VCaP (cell line): Measurements from ENCODE around the gene ROGDI.

Experiments
- H3K27ac ChIP-seq: fragments of 450-650 bp; 2 replicates; pipeline ENCODE4 v1.5.1; 2017
- TF ChIP-seq, protein P1 (sequence below): fragments of 450-650 bp; conservative IDR thresholded peaks from 2 replicates; pipeline ENCODE4 v1.5.1; 2017; ENCODE audit warnings: mild to moderate bottlenecking, moderate library complexity

ROGDI gene

GRCh38 chr16:4769306-4769638 lies 33.2 kb downstream of the ROGDI start:
- H3K27ac ChIP-seq, result peak overlapping the region; percentile 78

DNA sequence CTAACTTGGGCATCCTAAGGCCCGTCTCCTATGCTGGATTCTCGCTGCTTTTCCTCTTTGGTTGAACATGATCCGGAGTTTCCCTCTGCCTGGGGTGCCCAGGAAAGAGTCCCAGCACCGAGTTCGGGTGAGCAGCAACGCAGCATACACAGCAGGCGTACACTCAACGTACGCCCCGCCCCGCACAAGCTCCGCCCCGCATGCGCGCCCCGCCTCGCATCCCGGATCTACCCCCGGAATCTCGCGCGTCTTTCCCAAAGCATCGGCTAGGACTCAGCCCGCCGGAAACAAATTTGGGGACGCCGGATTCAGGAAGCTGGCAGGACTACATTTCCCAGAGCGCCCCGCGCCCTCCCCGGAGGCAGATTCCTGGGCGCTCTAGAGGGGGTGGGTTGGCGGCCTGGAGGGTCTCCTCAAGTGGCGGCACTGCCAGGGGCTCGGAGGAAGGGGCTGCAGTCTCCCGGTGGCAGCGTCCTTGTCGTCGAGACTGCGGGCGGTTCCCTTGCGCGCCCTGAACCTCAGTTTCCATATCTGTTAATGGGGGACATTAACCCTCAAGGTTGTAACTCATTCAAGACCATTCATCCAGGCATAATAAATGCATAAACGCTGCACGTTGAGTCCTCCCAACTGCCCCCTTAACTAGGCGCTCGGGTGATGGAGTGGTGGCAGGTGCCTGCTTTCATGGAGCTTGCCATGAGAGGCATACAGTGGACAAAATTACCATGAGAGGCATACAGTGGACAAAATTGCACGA lies 33.7 kb downstream of the ROGDI start:
- TF ChIP-seq, protein P1, sequence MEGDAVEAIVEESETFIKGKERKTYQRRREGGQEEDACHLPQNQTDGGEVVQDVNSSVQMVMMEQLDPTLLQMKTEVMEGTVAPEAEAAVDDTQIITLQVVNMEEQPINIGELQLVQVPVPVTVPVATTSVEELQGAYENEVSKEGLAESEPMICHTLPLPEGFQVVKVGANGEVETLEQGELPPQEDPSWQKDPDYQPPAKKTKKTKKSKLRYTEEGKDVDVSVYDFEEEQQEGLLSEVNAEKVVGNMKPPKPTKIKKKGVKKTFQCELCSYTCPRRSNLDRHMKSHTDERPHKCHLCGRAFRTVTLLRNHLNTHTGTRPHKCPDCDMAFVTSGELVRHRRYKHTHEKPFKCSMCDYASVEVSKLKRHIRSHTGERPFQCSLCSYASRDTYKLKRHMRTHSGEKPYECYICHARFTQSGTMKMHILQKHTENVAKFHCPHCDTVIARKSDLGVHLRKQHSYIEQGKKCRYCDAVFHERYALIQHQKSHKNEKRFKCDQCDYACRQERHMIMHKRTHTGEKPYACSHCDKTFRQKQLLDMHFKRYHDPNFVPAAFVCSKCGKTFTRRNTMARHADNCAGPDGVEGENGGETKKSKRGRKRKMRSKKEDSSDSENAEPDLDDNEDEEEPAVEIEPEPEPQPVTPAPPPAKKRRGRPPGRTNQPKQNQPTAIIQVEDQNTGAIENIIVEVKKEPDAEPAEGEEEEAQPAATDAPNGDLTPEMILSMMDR, result no peak
- H3K27ac ChIP-seq, result peak overlapping the region; percentile 78

More at GRCh38 chr16:4769306-4769638, 33.2 kb downstream of the ROGDI start:
- TF ChIP-seq, protein P1, result no peak

DNA sequence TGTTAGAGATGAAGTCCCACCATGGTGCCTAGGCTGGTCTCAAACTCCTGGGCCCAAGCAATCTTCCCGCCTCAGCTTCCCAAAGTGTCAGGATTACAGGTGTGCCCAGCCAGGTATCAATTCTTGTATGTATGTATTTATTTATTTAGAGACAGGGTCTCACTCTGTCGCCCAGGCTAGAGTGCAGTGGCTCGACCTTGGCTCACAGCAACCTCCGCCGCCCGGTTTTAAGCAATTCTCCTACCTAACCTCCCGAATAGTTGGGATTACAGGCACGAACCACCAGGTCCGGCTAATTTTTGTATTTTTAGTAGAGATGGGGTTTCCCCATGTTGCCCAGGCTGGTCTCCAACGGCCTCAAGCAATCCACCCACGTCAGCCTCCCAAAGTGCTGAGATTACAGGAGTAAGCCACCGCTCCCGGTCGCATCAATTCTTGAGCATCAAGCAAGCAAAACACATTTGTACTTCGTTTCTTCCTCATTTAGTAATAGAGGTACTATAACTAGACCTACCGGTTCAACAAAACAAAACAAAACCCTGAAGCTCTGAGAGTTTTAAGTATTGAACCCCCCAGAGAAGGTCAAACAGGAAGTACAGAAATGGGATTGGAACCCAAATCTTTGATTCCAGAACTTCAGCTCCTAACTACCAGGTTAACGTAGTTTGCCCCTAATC lies 34.4 kb downstream of the ROGDI start:
- TF ChIP-seq, protein P1, result no peak
- H3K27ac ChIP-seq, result peak overlapping the region; percentile 78

DNA sequence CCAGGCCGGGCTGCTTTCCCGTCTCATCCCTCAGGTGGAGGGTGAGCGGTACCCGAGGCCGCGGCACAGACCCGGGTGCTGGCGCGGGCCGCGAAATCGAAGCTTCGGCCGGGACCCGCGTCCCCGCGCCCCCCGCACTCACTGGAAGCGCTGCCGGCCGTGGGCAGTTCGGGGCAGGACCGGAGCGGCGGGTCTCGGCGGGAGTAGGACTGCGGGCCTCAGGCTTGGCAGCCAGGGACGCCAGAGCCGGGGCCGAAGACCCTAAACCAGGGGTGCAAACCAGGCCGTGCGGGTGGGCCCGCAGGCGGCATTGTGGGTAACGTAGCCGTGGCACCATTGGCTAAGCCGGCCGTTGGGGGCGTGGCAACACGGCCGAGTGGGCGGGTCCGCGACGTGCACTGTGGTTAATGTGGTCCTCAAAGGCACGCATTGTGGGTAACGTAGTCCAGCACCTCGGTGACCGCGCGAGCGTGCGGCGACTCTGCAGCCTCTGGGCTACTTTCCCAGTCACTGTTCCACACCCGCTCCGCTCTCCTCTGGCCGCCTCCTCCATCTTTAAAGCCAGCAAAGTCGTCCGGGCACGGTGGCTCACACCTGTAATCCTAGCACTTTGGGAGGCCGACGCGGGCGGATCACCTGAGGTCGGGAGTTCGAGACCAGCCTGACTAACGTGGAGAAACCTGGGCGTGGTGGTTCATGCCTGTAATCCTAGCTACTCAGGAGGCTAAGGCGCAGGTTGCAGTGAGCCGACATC lies 35.4 kb downstream of the ROGDI start, which contains the start of gene ZNF500:
ZNF500 (minus strand) TSS at position 288 of the 754 bp plus-strand sequence. CDS start 1,184 bp downstream, outside the sequence.
- peak within 1 kb of the TSS; percentile 78 for H3K27ac ChIP-seq
- TF ChIP-seq, protein P1, result no peak

DNA sequence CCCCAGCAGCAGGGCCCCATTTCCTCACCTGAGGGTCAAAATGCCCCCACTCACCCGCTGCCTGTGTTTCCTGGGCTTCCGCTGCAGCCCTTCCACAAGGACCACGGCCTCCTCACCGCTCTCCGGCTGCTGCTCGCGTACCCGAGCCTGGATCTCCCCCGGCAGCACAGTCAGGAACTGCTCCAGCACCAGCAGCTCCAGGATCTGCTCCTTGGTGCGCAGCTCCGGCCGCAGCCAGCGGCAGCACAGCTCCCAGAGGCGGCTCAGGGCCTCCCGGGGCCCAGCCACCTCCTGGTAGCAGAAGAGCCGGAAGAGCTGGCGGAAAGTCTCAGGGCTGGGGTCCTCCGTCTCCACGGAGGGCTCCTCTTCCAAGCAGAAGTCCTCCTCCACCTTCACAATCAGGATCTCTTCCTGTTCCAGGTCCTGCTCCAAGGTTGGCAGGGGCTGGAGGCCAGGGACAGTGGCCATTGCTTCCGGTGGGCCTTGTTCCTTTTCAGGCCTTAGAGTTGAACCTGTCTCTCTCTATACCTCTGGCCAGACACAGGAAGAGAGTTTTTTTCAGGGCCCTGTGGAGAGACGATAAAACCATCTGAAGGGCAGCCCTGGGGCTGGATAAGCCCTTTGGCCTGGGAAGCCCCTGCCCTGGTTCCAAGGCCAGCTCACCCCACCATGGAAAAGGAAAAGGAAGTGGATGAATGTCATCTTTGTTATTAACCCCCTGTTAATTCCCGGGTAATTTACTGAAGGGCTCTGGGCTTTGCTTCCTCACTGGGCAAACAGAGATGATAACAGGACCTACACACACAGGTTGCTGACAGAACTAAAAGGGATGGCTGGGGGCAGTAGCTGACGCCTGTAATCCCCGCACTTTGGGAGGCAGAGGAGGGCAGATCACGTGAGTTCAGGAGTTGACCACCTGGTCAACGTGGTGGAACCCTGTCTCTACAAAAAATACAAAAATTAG lies 36.6 kb downstream of the ROGDI start:
- TF ChIP-seq, protein P1, result no peak
- H3K27ac ChIP-seq, result peak overlapping the region; percentile 78; the same call in 1 of the 2 replicates

GRCh38 chr16:4763791-4764190 lies 38.6 kb downstream of the ROGDI start:
- TF ChIP-seq, protein P1, result no peak
- no peak overlapping the region for H3K27ac ChIP-seq
